Kidney (tissue), 14 donors: Measurements from ENCODE around the gene MSANTD1. TPM values are rescaled to one million over a fixed set of nuclear protein-coding genes. Genes with fewer than 3 reads are reported as not detected.

Experiments used
- DNase-seq, 5 donors: peaks; one replicate each; pipeline ENCODE4 v3.0.0-alpha.2; 2013 to 2020
- FAIRE-seq: peaks from 2 replicates; lab custom pipeline; 2012; peaks lifted over from hg19 to GRCh38; lab: Jason Lieb, UNC
- H3K27ac ChIP-seq, 2 donors: one replicate each; pipeline ENCODE4 v1.7.0; 2013; ENCODE audit warnings: low read depth in 2 of 2, low read length in 2 of 2, inconsistent platforms in 1 of 2
- H3K27me3 ChIP-seq: one replicate; pipeline ENCODE4 v1.7.1; 2013; ENCODE audit warnings: low read length, inconsistent platforms; ENCODE audit not compliant: control insufficient read depth, insufficient read depth
- H3K36me3 ChIP-seq, 3 donors: one replicate each; pipeline versions ENCODE4 v1.7.0 to v1.7.1; 2013; ENCODE audit warnings: low read length in 3 of 3, control low read depth in 1 of 3, inconsistent platforms in 1 of 3; ENCODE audit not compliant: insufficient read depth in 3 of 3, control insufficient read depth in 2 of 3
- H3K4me1 ChIP-seq, 3 donors: one replicate each; pipeline versions ENCODE4 v1.7.0 to v1.7.1; 2013; ENCODE audit warnings: low read length in 3 of 3, inconsistent platforms in 1 of 3, low read depth in 1 of 3; ENCODE audit not compliant: control insufficient read depth in 2 of 3, insufficient read depth in 2 of 3
- H3K4me3 ChIP-seq, 3 donors: one replicate each; pipeline versions ENCODE4 v1.7.0 to v1.8.1; 2013; ENCODE audit warnings: low read length in 3 of 3, control low read depth in 1 of 3, inconsistent platforms in 1 of 3
- H3K9ac ChIP-seq, 3 donors: one replicate each; pipeline versions ENCODE4 v1.7.0 to v1.7.1; 2013; ENCODE audit warnings: low read length in 3 of 3, control low read depth in 1 of 3, inconsistent platforms in 1 of 3
- H3K9me3 ChIP-seq, 3 donors: one replicate each; pipeline versions ENCODE4 v1.7.0 to v1.7.1; 2013; ENCODE audit warnings: low read length in 3 of 3, control low read depth in 1 of 3, inconsistent platforms in 1 of 3; ENCODE audit not compliant: control insufficient read depth in 2 of 3, insufficient read depth in 1 of 3
- intact Hi-C: fragments of 100-400 bp; cut with DNase I; formaldehyde crosslinking; loops from one replicate; pipeline ENCODE4 v1.11.1; 2022
- polyA plus RNA-seq: library from polyadenylated mRNA; stranded (reverse); fragments of 350-450 nt; fragmentation: Illumina TruSeq; extraction: RNeasy Lipid Tissue Mini Kit (QIAGEN cat#74804); gene quantifications from one replicate; pipeline ENCODE4 v1.2.3, GENCODE V29; 2014; ENCODE audit warnings: low read depth, low replicate concordance; ENCODE audit not compliant: insufficient read depth
- total RNA-seq: library from RNA; stranded (reverse); fragmentation: NEBNext Ultra II Directional; extraction: Animal tissue kit (Norgen Biotek cat#: 25700); gene quantifications from one replicate; pipeline ENCODE4 v1.2.1, GENCODE V29; 2021
- TF ChIP-seq, protein P1 (sequence below): IDR thresholded peaks from 3 replicates; pipeline ENCODE4 v1.5.1; 2012; ENCODE audit warnings: mild to moderate bottlenecking, moderate library complexity, borderline replicate concordance; ENCODE audit not compliant: insufficient read depth; ENCODE audit errors: extremely low read depth
- donor health status: control.
- donor health status: control.
- donor health status: control.
- donor health status: control.
- donor health status: control.
- donor health status: DM: yes; HTN: yes; CAD: no.
- donor health status: Normal renal cell carcinoma (clear cell type).

The MSANTD1 gene
- total and polyA plus RNA-seq, 2 donors from 2014 or later = 0.91 TPM; not detected in 1

DNA sequence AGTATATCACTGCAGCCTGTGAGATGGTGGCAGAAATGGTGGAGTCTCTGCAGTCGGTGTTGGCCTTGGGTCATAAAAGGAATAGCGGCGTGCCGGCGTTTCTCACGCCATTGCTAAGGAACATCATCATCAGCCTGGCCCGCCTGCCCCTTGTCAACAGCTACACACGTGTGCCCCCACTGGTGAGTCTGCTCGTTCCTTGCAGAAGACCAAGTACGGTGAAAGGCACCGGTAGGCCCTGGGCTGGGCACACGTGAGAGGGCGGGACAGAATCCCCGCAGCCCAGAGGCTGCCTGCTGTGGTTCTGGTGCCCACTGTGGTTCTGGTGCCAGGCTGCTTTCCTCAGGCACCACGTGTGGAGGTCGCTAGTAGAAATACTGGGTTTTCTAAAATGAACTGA, 31.2 kb upstream of the MSANTD1 start:
- FAIRE-seq (no peak), DNase-seq (peak in 1 of 5 donors; percentile 44)
- H3K36me3 ChIP-seq = peaks cover 4 to 64% (median 60%) of the 10 kb centered on the region in 3 donors
- H3K4me3 ChIP-seq = no peak overlapping the region
- no peaks in the 10 kb centered on the region for H3K4me1 ChIP-seq
- intact Hi-C loops = no loop called here
- TF ChIP-seq, protein P1, sequence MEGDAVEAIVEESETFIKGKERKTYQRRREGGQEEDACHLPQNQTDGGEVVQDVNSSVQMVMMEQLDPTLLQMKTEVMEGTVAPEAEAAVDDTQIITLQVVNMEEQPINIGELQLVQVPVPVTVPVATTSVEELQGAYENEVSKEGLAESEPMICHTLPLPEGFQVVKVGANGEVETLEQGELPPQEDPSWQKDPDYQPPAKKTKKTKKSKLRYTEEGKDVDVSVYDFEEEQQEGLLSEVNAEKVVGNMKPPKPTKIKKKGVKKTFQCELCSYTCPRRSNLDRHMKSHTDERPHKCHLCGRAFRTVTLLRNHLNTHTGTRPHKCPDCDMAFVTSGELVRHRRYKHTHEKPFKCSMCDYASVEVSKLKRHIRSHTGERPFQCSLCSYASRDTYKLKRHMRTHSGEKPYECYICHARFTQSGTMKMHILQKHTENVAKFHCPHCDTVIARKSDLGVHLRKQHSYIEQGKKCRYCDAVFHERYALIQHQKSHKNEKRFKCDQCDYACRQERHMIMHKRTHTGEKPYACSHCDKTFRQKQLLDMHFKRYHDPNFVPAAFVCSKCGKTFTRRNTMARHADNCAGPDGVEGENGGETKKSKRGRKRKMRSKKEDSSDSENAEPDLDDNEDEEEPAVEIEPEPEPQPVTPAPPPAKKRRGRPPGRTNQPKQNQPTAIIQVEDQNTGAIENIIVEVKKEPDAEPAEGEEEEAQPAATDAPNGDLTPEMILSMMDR = no peak
- H3K9ac ChIP-seq = no peak overlapping the region
- H3K27ac ChIP-seq = no peak overlapping the region
- H3K9me3 ChIP-seq = no peaks in the 10 kb centered on the region
- H3K27me3 ChIP-seq = no peaks in the 10 kb centered on the region

DNA sequence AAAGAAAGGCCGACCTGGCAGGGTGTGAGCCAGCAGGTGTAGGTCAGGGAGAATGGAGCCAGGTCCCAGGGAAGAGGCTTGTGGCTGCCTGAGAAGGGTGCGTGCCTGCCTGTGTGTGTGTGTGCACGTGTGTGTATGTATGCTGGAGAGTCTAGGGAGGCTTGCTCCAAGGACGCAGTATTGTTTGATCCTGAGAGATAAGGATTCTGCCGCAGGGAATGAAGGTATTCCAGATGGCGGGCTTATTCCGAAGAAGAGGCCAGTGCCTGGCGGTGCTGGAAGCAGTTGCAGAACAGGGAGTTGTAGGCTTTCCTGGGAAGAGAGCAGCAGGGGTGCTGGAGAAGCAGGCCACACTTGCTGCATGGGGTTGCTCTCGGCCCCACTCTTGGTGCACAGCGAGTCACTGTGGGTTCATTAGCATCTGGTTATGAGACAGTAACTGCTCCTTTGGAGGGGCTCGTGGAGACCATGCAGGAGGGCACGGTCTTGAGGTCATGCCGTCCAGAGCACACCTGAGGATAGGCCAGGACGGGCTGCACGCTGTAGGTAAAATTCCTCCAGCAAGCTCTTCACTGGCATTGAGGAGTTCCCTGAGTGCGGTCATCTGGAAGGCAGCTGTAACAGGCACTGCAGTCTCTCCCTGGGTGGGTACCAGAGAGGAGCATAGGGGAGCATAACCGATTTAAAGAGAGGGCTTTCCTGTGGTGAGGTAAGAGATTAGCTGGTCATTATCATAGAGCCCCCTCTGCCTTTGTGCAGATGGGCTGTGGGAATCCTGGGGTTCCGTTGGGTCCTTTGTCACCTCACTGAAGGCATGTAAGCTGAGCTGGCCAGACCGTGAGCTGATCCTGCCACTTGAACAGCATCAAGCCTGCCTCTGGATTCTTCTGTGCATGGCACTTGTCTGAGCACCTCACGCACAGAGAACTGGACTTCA, 29.9 kb upstream of the MSANTD1 start:
- H3K4me1 ChIP-seq = no peaks in the 10 kb centered on the region
- H3K9ac ChIP-seq = no peak overlapping the region
- H3K27ac ChIP-seq = no peak overlapping the region
- FAIRE-seq (no peak), DNase-seq (peak in 1 of 5 donors; percentile 45)
- TF ChIP-seq, protein P1 = no peak
- H3K4me3 ChIP-seq = no peak overlapping the region
- no peaks in the 10 kb centered on the region for H3K27me3 ChIP-seq
- intact Hi-C loops = no loop called here
- no peaks in the 10 kb centered on the region for H3K9me3 ChIP-seq
- H3K36me3 ChIP-seq = peaks cover 0 to 57% (median 57%) of the 10 kb centered on the region in 3 donors

DNA sequence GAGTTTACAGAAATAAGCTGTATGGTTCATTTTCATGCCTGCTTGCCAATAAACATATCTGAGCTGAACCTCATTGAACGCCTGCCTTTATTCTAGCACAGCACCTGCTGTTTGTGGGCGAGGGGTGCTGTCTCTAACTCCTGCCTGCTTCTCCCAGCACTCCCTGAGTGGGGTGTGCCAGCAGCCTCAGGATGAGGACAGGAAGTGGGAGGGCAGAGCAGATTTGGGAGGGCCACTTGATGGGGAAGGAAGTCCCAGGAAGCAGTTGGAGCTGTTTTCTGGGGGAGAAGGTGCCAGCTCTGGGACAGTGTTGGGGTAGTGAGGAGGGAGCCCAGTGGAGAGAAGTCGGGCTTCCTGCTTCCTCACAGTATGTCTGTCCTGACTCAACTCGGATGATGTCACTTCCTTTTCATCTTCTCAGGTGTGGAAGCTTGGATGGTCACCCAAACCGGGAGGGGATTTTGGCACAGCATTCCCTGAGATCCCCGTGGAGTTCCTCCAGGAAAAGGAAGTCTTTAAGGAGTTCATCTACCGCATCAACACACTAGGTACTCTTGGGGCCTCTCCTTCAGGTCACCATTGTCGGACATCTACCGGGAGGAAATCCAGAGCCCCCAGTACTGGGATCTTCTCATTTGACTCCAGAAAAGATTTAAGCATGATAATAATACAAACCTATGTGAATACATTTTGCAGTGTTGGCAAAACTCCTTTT, 29.0 kb upstream of the MSANTD1 start:
- no peak overlapping the region for H3K9ac ChIP-seq
- TF ChIP-seq, protein P1 = no peak
- FAIRE-seq (no peak), DNase-seq (peak in 1 of 5 donors; percentile 18)
- H3K36me3 ChIP-seq = peaks cover 0 to 59% (median 57%) of the 10 kb centered on the region in 3 donors
- intact Hi-C loops = no loop called here
- H3K9me3 ChIP-seq = no peaks in the 10 kb centered on the region
- H3K27me3 ChIP-seq = no peaks in the 10 kb centered on the region
- no peaks in the 10 kb centered on the region for H3K4me1 ChIP-seq
- no peak overlapping the region for H3K27ac ChIP-seq
- no peak overlapping the region for H3K4me3 ChIP-seq
